Ishikawa (cell line): ENCODE data around the gene SH3PXD2A.

ENCODE experiments used
- CEBPB ChIP-seq: IDR thresholded peaks from 2 replicates; pipeline ENCODE4 v1.6.1; 2012
- CREB1 ChIP-seq: IDR thresholded peaks from 2 replicates; pipeline ENCODE4 v1.6.1; 2012; ENCODE audit warnings: low read depth
- EGR1 ChIP-seq: IDR thresholded peaks from 2 replicates; pipeline ENCODE4 v1.6.1; 2012
- EP300 ChIP-seq: IDR thresholded peaks from 2 replicates; pipeline ENCODE4 v1.6.1; 2012; ENCODE audit warnings: borderline replicate concordance
- FOXM1 ChIP-seq: IDR thresholded peaks from 2 replicates; pipeline ENCODE4 v1.6.1; 2012; ENCODE audit warnings: low read depth, borderline replicate concordance
- MAX ChIP-seq: IDR thresholded peaks from 2 replicates; pipeline ENCODE4 v1.6.1; 2012
- NFIC ChIP-seq: IDR thresholded peaks from 2 replicates; pipeline ENCODE4 v1.6.1; 2012
- RAD21 ChIP-seq: IDR thresholded peaks from 2 replicates; pipeline ENCODE4 v1.6.1; 2012; ENCODE audit warnings: low read depth
- REST ChIP-seq: IDR thresholded peaks from 2 replicates; pipeline ENCODE4 v1.6.1; 2012; ENCODE audit warnings: low read depth, mild to moderate bottlenecking
- TAF1 ChIP-seq: IDR thresholded peaks from 2 replicates; pipeline ENCODE4 v1.6.1; 2012; ENCODE audit warnings: low read depth, mild to moderate bottlenecking
- TCF12 ChIP-seq: IDR thresholded peaks from 2 replicates; pipeline ENCODE4 v1.6.1; 2012; ENCODE audit warnings: low read depth
- TEAD4 ChIP-seq: IDR thresholded peaks from 2 replicates; pipeline ENCODE4 v1.6.1; 2012
- USF1 ChIP-seq: IDR thresholded peaks from 2 replicates; pipeline ENCODE4 v1.6.1; 2012
- YY1 ChIP-seq: IDR thresholded peaks from 2 replicates; pipeline ENCODE4 v1.6.1; 2012; ENCODE audit warnings: low read depth
- ZBTB7A ChIP-seq: IDR thresholded peaks from 2 replicates; pipeline ENCODE4 v1.6.1; 2012; ENCODE audit warnings: low read depth

Gene SH3PXD2A

GRCh38 chr10:103701380-103702222 is 153.8 kb downstream of the SH3PXD2A start:
- TF ChIP-seq USF1: no peak
- TF ChIP-seq FOXM1: no peak
- TF ChIP-seq EP300: no peak
- no peak for TF ChIP-seq TAF1
- TF ChIP-seq TEAD4: no peak
- no peak for TF ChIP-seq RAD21
- TF ChIP-seq CREB1: no peak
- no peak for TF ChIP-seq MAX
- no peak for TF ChIP-seq CEBPB
- no peak for TF ChIP-seq NFIC
- no peak for TF ChIP-seq EGR1
- TF ChIP-seq TCF12: no peak
- no peak for TF ChIP-seq ZBTB7A
- TF ChIP-seq REST: no peak
- no peak for TF ChIP-seq YY1

GRCh38 chr10:103700436-103700715 is 155.0 kb downstream of the SH3PXD2A start:
- TF ChIP-seq TEAD4: no peak
- TF ChIP-seq TAF1: no peak

GRCh38 chr10:103699611-103700435 is 155.6 kb downstream of the SH3PXD2A start:
- no peak for TF ChIP-seq FOXM1
- no peak for TF ChIP-seq REST
- TF ChIP-seq CEBPB: no peak
- no peak for TF ChIP-seq TEAD4
- no peak for TF ChIP-seq ZBTB7A
- no peak for TF ChIP-seq TAF1
- TF ChIP-seq TCF12: no peak
- no peak for TF ChIP-seq MAX
- TF ChIP-seq USF1: no peak
- TF ChIP-seq NFIC: no peak
- TF ChIP-seq EP300: no peak
- TF ChIP-seq RAD21: no peak

- TF ChIP-seq USF1 (no peak), YY1 (no peak), CREB1 (no peak), CEBPB (no peak), TCF12 (no peak), TAF1 (no peak)
Observed at GRCh38 chr10:103698266-103698665, 157.1 kb downstream of the SH3PXD2A start.

- TF ChIP-seq ZBTB7A (no peak), TEAD4 (no peak), EP300 (no peak), MAX (no peak), TCF12 (no peak), NFIC (no peak), TAF1 (no peak), EGR1 (no peak), CEBPB (no peak), USF1 (no peak), CREB1 (no peak), YY1 (no peak), RAD21 (no peak), FOXM1 (no peak), REST (no peak)
Observed at GRCh38 chr10:103697787-103698186, 157.6 kb downstream of the SH3PXD2A start.
